GM06990 (cell line): Measurements from ENCODE around the gene ZC3HAV1.

ENCODE experiments used
- DNase-seq: peaks from one replicate; pipeline ENCODE4 v3.0.0-alpha.2; 2011; ENCODE audit not compliant: insufficient read length; ENCODE audit errors: extremely low read depth
- H3K27me3 ChIP-seq: replicated peaks from 2 replicates; pipeline ENCODE4 v1.6.0; 2011; ENCODE audit warnings: low read length; ENCODE audit not compliant: control insufficient read depth, insufficient read depth
- H3K36me3 ChIP-seq: 2 replicates; pipeline ENCODE4 v1.5.1; 2011; ENCODE audit warnings: low read length; ENCODE audit not compliant: control insufficient read depth, insufficient read depth
- H3K4me3 ChIP-seq: replicated peaks from 2 replicates; pipeline ENCODE4 v1.5.1; 2011; ENCODE audit warnings: low read depth, mild to moderate bottlenecking, control low read depth, low read length
- CTCF ChIP-seq: IDR thresholded peaks from 2 replicates; pipeline ENCODE4 v1.5.1; 2011; ENCODE audit warnings: low read length, control low read depth, mild to moderate bottlenecking, inconsistent platforms; ENCODE audit not compliant: insufficient read depth, poor library complexity, severe bottlenecking

Gene ZC3HAV1

GRCh38 chr7:139072796-139073195, 36.7 kb downstream of the ZC3HAV1 start:
- DNase-seq: no peak
- H3K36me3 ChIP-seq: peaks cover 22% of the 10 kb centered on the region
- no peak overlapping the region for H3K4me3 ChIP-seq
- no peaks in the 10 kb centered on the region for H3K27me3 ChIP-seq
- no peak for TF ChIP-seq CTCF

DNA sequence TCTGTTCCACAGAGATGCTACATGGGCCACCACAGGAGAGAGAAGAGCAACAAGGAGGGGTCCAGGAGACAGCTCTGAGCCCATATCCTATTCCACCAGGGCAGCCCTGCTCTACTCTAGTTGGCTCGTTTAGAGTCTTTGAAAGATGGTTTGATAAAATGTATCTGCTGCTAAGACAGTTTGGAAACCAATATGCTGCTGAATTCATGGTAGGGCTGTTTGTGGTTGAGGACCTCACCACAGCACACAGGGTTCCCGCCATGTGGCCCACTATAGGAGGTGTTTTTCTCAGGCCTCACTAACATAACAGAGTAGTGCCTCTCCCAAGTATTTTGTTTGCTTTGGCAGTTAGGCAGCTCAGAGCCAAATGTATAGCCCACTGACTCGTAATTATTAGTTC, 37.8 kb downstream of the ZC3HAV1 start:
- H3K27me3 ChIP-seq: no peaks in the 10 kb centered on the region
- H3K4me3 ChIP-seq: no peak overlapping the region
- H3K36me3 ChIP-seq: peaks cover 21% of the 10 kb centered on the region
- TF ChIP-seq CTCF: no peak
- DNase-seq: no peak

GRCh38 chr7:139068544-139069399, 40.7 kb downstream of the ZC3HAV1 start:
- Histone ChIP-seq H3K4me3 (no peak overlapping the region), H3K27me3 (no peaks in the 10 kb centered on the region), H3K36me3 (peaks cover 29% of the 10 kb centered on the region)
- TF ChIP-seq CTCF: no peak
- DNase-seq: no peak

- no peak for DNase-seq
- Histone ChIP-seq H3K27me3 (no peaks in the 10 kb centered on the region), H3K36me3 (peaks cover 24% of the 10 kb centered on the region), H3K4me3 (no peak overlapping the region)
- no peak for TF ChIP-seq CTCF
These were observed 43.2 kb downstream of the ZC3HAV1 start for GRCh38 chr7:139066315-139066714.

- no peak for TF ChIP-seq CTCF
- peaks cover 24% of the 10 kb centered on the region for H3K36me3 ChIP-seq
- no peak for DNase-seq
These were observed 44.2 kb downstream of the ZC3HAV1 start for GRCh38 chr7:139065323-139065722.

More at GRCh38 chr7:139065323-139065722, 44.2 kb downstream of the ZC3HAV1 start:
- H3K4me3 ChIP-seq: no peak overlapping the region
- no peaks in the 10 kb centered on the region for H3K27me3 ChIP-seq
